ENCODE data around the gene NUDT2.
"Not testable (repeated sequence)": the region's sequence is repeated elsewhere in the genome, so short reads cannot be mapped to it uniquely, and the experiment has no call there.

Gene NUDT2

GRCh38 chr9:34346873-34347799, 17.8 kb downstream of the NUDT2 start:
- no peak for DNase-seq
- Mint-ChIP-seq H3K4me1 (no peaks in the 10 kb centered on the region), H3K27ac (no peak overlapping the region), H3K36me3 (peaks cover 24 to 41% of the 10 kb centered on the region in 2 donors), H3K27me3 (no peaks in the 10 kb centered on the region), H3K9me3 (no peaks in the 10 kb centered on the region), H3K4me3 (no peak overlapping the region)
- ATAC-seq (replicated peaks): no peak

GRCh38 chr9:34347800-34348158, 18.4 kb downstream of the NUDT2 start:
- H3K27ac Mint-ChIP-seq: no peak overlapping the region
- no peaks in the 10 kb centered on the region for H3K9me3 Mint-ChIP-seq

DNA sequence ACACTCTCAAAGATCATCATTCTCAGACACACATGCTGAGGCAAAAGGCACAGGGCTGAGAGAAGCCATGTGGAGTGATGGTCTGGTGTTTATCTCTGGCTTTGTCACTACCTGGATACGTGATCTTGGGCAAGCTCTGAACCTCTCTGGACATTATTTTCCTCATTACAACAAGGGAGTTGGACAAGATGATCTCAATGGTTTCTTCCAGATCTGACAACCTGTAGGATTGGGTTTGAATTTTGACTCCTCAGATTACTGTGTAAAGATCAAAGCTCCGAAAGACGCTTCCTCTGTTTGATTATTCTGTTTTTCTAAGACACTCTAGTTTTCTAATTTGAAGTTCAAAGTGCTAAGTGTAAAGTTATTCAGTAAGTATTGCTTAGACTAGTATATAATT, 20.0 kb downstream of the NUDT2 start:
- ATAC-seq (replicated peaks): no peak
- peaks cover 17 to 28% of the 10 kb centered on the region in 2 donors for H3K36me3 Mint-ChIP-seq

More at GRCh38 chr9:34347800-34348158, 18.4 kb downstream of the NUDT2 start:
- Mint-ChIP-seq H3K27me3 (no peaks in the 10 kb centered on the region), H3K4me1 (no peaks in the 10 kb centered on the region), H3K4me3 (no peak overlapping the region), H3K36me3 (peaks cover 24 to 38% of the 10 kb centered on the region in 2 donors)
- ATAC-seq (replicated peaks) (no peak), DNase-seq (no peak)

GRCh38 chr9:34352122-34352652, 22.8 kb downstream of the NUDT2 start:
- H3K27me3 Mint-ChIP-seq; H3K9me3 Mint-ChIP-seq; DNase-seq; H3K4me1 Mint-ChIP-seq; ATAC-seq (replicated peaks); H3K27ac Mint-ChIP-seq; H3K4me3 Mint-ChIP-seq: not testable (repeated sequence)
- peaks cover 27 to 33% of the 10 kb centered on the region in 2 donors for H3K36me3 Mint-ChIP-seq

More for the DNA sequence above, 20.0 kb downstream of the NUDT2 start:
- H3K27me3 Mint-ChIP-seq: no peaks in the 10 kb centered on the region
- H3K4me3 Mint-ChIP-seq: no peak overlapping the region
- no peak for DNase-seq
- H3K9me3 Mint-ChIP-seq: no peaks in the 10 kb centered on the region
- H3K27ac Mint-ChIP-seq: no peak overlapping the region
- H3K4me1 Mint-ChIP-seq: no peaks in the 10 kb centered on the region

GRCh38 chr9:34352957-34353356, 23.6 kb downstream of the NUDT2 start:
- not testable (repeated sequence) for DNase-seq; H3K9me3 Mint-ChIP-seq; H3K27me3 Mint-ChIP-seq; H3K27ac Mint-ChIP-seq; H3K4me3 Mint-ChIP-seq; ATAC-seq (replicated peaks); H3K4me1 Mint-ChIP-seq
- peaks cover 27 to 33% of the 10 kb centered on the region in 2 donors for H3K36me3 Mint-ChIP-seq

GRCh38 chr9:34362614-34363214, 33.3 kb downstream of the NUDT2 start:
- no peak for ATAC-seq (replicated peaks)
- peaks cover 16 to 22% of the 10 kb centered on the region in 2 donors for H3K36me3 Mint-ChIP-seq
- no peak for DNase-seq
- H3K27me3 Mint-ChIP-seq: no peaks in the 10 kb centered on the region
- H3K4me1 Mint-ChIP-seq: no peaks in the 10 kb centered on the region
- peaks cover 6 to 11% of the 10 kb centered on the region in 2 donors for H3K9me3 Mint-ChIP-seq
- no peak overlapping the region for H3K27ac Mint-ChIP-seq
- no peak overlapping the region for H3K4me3 Mint-ChIP-seq

DNA sequence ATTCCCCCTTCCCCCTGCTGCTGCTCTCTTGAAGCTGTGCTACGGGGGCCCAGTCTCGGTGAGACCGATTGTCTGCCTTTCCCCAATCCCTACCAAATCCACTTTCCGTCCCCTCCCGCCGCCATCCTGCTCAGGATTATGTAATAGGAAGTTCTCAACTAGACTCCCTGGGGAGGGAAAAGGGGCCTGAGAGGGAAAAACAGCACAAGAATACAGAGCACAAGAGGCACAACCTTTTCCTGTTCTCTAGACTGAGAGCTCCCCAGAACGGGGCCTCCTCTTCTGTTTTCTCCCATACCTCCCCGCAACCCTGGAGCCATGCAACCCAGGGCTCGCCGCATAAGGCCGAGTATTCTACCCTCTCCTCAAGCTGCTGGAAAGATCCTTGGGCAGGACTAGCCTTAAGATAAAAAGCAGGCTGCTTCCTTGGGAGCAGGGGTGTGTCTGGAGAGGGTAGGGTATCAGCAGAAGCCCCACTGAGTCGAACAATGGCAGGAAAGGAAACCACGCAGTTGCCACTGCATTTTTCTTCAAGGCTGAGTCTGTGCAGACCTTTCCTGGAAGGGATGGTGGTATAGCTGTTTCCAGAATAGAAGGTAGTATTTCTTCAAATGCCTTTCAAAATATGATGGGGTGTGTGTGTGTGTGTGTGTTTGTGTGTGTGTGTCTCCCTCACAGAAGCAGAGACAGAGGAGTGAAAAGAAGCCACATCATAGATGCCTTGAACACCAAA, 34.4 kb downstream of the NUDT2 start:
- H3K27me3 Mint-ChIP-seq: no peaks in the 10 kb centered on the region
- H3K9me3 Mint-ChIP-seq: peaks cover 8 to 9% of the 10 kb centered on the region in 2 donors
- no peak overlapping the region for H3K4me3 Mint-ChIP-seq
- peaks cover 19 to 25% of the 10 kb centered on the region in 2 donors for H3K36me3 Mint-ChIP-seq
- no peak for ATAC-seq (replicated peaks)
- DNase-seq: no peak
- H3K27ac Mint-ChIP-seq: no peak overlapping the region
- no peaks in the 10 kb centered on the region for H3K4me1 Mint-ChIP-seq

- no peak for ATAC-seq (replicated peaks)
- H3K27me3 Mint-ChIP-seq: no peaks in the 10 kb centered on the region
- DNase-seq: no peak
- H3K4me1 Mint-ChIP-seq: no peaks in the 10 kb centered on the region
- no peak overlapping the region for H3K4me3 Mint-ChIP-seq
- H3K27ac Mint-ChIP-seq: no peak overlapping the region
- H3K9me3 Mint-ChIP-seq: peaks cover 8 to 9% of the 10 kb centered on the region in 2 donors
- H3K36me3 Mint-ChIP-seq: peaks cover 21 to 25% of the 10 kb centered on the region in 2 donors
Observed at GRCh38 chr9:34365282-34365681, 35.9 kb downstream of the NUDT2 start.

GRCh38 chr9:34366365-34366764, 37.0 kb downstream of the NUDT2 start:
- DNase-seq: no peak
- H3K4me1 Mint-ChIP-seq: no peaks in the 10 kb centered on the region
- H3K4me3 Mint-ChIP-seq: no peak overlapping the region
- ATAC-seq (replicated peaks): no peak
- no peaks in the 10 kb centered on the region for H3K27me3 Mint-ChIP-seq
- H3K9me3 Mint-ChIP-seq: peaks cover 9 to 11% of the 10 kb centered on the region in 2 donors
- peaks cover 26 to 29% of the 10 kb centered on the region in 2 donors for H3K36me3 Mint-ChIP-seq
- H3K27ac Mint-ChIP-seq: no peak overlapping the region

DNA sequence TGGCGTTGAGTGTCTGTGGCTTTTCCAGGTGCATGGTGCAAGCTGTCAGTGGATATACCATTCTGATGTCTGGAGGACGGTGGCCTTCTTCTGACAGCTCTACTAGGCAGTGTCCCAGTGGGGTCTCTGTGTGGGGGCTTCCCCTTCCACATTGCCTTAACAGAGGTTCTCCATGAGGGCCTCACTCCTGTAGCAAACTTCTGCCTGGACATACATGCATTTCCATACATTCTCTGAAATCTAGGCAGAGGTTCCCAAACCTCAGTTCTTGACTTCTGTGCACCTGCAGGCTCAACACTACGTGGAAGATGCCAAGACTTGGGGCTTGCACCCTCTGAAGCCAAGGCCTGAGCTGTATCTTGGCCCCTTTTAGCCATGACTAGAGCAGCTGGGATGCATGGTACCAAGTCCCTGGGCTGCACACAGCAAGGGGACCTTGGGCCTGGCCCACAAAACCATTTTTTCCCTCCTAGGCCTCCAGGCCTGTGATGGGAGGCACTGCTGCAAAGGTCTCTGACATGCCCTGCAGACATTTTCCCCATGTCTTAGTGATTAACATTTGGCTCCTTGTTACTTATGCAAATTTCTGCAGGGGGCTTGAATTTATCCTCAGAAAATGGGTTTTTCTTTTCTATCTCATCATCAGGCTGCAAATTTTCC, 38.5 kb downstream of the NUDT2 start:
- H3K4me1 Mint-ChIP-seq, H3K27me3 Mint-ChIP-seq: not testable (repeated sequence)
- peaks cover 9 to 11% of the 10 kb centered on the region in 2 donors for H3K9me3 Mint-ChIP-seq

GRCh38 chr9:34368796-34369195, 39.4 kb downstream of the NUDT2 start:
- not testable (repeated sequence) for ATAC-seq (replicated peaks); H3K27me3 Mint-ChIP-seq; H3K4me1 Mint-ChIP-seq; H3K4me3 Mint-ChIP-seq; H3K27ac Mint-ChIP-seq; DNase-seq
- Mint-ChIP-seq H3K9me3 (peaks cover 9 to 11% of the 10 kb centered on the region in 2 donors), H3K36me3 (peaks cover 26 to 29% of the 10 kb centered on the region in 2 donors)

More for the DNA sequence above, 38.5 kb downstream of the NUDT2 start:
- H3K4me3 Mint-ChIP-seq; H3K27ac Mint-ChIP-seq; ATAC-seq (replicated peaks); DNase-seq: not testable (repeated sequence)
- H3K36me3 Mint-ChIP-seq: peaks cover 26 to 29% of the 10 kb centered on the region in 2 donors

- Mint-ChIP-seq H3K27me3 (no peaks in the 10 kb centered on the region), H3K4me3 (no peak overlapping the region), H3K27ac (no peak overlapping the region), H3K36me3 (peaks cover 23 to 24% of the 10 kb centered on the region in 2 donors), H3K4me1 (no peaks in the 10 kb centered on the region), H3K9me3 (peaks cover 9 to 11% of the 10 kb centered on the region in 2 donors)
- DNase-seq (no peak), ATAC-seq (replicated peaks) (no peak)
Observed at GRCh38 chr9:34369636-34370035, 40.3 kb downstream of the NUDT2 start.

- no peaks in the 10 kb centered on the region for H3K4me1 Mint-ChIP-seq
Observed at GRCh38 chr9:34370335-34370969, 41.1 kb downstream of the NUDT2 start.

More at GRCh38 chr9:34370335-34370969, 41.1 kb downstream of the NUDT2 start:
- DNase-seq (no peak), ATAC-seq (replicated peaks) (no peak)
- Mint-ChIP-seq H3K4me3 (no peak overlapping the region), H3K9me3 (peaks cover 9 to 11% of the 10 kb centered on the region in 2 donors), H3K36me3 (peaks cover 23 to 24% of the 10 kb centered on the region in 2 donors), H3K27me3 (no peaks in the 10 kb centered on the region), H3K27ac (no peak overlapping the region)

All from stimulated activated naive B cell treated with anti-CD40 and anti-IgM and Interleukin-4, amounts not matched to agents 10 μg/mL and 1 μg/mL and 100 μg/mL, for 72 hours (primary cell).